ENCODE results near the gene MAP3K15.

DNA sequence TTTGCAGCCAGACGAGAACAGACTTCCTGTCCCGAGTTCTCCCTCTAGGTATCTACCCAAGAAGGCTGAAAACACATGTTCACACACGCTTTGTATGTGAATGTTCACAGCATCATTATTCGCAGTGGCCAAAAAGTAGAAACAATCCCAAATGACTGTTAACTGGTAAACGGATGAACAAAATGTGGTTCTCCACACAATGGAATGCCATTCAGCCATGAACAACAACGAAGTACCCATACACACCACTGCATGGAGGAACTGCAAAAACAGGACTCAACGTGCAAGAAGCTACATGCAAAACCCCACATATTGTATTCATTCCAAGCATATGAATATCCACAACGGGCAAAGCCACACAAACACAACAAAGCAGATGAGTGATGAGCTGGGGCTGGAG is 126.6 kb downstream of the MAP3K15 start:
- TF ChIP-seq, protein P1, sequence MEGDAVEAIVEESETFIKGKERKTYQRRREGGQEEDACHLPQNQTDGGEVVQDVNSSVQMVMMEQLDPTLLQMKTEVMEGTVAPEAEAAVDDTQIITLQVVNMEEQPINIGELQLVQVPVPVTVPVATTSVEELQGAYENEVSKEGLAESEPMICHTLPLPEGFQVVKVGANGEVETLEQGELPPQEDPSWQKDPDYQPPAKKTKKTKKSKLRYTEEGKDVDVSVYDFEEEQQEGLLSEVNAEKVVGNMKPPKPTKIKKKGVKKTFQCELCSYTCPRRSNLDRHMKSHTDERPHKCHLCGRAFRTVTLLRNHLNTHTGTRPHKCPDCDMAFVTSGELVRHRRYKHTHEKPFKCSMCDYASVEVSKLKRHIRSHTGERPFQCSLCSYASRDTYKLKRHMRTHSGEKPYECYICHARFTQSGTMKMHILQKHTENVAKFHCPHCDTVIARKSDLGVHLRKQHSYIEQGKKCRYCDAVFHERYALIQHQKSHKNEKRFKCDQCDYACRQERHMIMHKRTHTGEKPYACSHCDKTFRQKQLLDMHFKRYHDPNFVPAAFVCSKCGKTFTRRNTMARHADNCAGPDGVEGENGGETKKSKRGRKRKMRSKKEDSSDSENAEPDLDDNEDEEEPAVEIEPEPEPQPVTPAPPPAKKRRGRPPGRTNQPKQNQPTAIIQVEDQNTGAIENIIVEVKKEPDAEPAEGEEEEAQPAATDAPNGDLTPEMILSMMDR (optimal IDR thresholded peaks at IDR 0.05 in 1 of 3, IDR thresholded peaks at IDR 0.05 in 1 of 3, conservative IDR thresholded peaks at IDR 0.05 in 1 of 3; ENCODE audit: extremely low read depth in 1 of 3, insufficient read depth in 2 of 3, low read length in 3 of 3) = no peak
- no peak for TF ChIP-seq EZH2 (IDR thresholded peaks at IDR 0.05; ENCODE audit: low read length)

Data from keratinocyte (primary cell).